HUES6 (cell line): Measurements from ENCODE around the gene VTI1A.

ENCODE experiments used
- H3K27ac ChIP-seq: 2 replicates; pipeline ENCODE4 v1.7.0; 2013; ENCODE audit warnings: low read depth, mild to moderate bottlenecking, low read length, inconsistent platforms
- H3K27me3 ChIP-seq: 2 replicates; pipeline ENCODE4 v1.6.1; 2013; ENCODE audit warnings: low read length; ENCODE audit not compliant: control insufficient read depth, insufficient read depth
- H3K36me3 ChIP-seq: 2 replicates; pipeline ENCODE4 v1.6.1; 2013; ENCODE audit warnings: low read length; ENCODE audit not compliant: control insufficient read depth, insufficient read depth
- H3K4me1 ChIP-seq: 2 replicates; pipeline ENCODE4 v1.6.1; 2013; ENCODE audit warnings: low read length; ENCODE audit not compliant: control insufficient read depth, insufficient read depth
- H3K4me3 ChIP-seq: 2 replicates; pipeline ENCODE4 v1.5.1; 2013; ENCODE audit warnings: low read depth, low read length
- H3K9ac ChIP-seq: one replicate; pipeline ENCODE4 v1.6.1; 2013; ENCODE audit warnings: mild to moderate bottlenecking, low read length
- H3K9me3 ChIP-seq: 2 replicates; pipeline ENCODE4 v1.6.1; 2013; ENCODE audit warnings: low read depth, low read length; ENCODE audit not compliant: control insufficient read depth, insufficient read depth

The VTI1A gene

DNA sequence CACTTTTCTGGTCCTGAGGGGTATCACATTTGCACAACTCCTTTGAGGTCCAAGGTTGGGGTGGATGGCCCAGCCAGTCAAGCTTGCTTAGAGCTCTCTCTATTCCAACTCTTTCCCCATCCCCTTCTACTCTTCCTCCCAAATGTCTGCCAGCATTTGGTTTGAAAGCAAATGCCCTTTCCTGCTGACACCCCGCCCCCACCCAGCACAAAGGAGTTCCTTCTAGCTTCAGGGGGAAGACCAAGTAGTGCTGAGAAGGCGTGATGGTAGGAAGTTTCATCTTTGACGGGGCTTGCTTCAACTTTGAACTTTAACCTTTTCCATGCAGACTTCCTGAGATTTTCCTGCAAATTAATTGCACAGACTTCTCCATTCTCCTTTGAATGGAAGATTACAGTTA, 365.6 kb downstream of the VTI1A start:
- H3K36me3 ChIP-seq, result no peaks in the 10 kb centered on the region
- H3K27ac ChIP-seq, result peak overlapping the region; percentile 86
- H3K4me3 ChIP-seq, result peak overlapping the region; percentile 35
- H3K9ac ChIP-seq, result peak overlapping the region; percentile 81
- H3K27me3 ChIP-seq, result no peaks in the 10 kb centered on the region
- H3K4me1 ChIP-seq, result peaks cover 74% of the 10 kb centered on the region
- H3K9me3 ChIP-seq, result no peaks in the 10 kb centered on the region

DNA sequence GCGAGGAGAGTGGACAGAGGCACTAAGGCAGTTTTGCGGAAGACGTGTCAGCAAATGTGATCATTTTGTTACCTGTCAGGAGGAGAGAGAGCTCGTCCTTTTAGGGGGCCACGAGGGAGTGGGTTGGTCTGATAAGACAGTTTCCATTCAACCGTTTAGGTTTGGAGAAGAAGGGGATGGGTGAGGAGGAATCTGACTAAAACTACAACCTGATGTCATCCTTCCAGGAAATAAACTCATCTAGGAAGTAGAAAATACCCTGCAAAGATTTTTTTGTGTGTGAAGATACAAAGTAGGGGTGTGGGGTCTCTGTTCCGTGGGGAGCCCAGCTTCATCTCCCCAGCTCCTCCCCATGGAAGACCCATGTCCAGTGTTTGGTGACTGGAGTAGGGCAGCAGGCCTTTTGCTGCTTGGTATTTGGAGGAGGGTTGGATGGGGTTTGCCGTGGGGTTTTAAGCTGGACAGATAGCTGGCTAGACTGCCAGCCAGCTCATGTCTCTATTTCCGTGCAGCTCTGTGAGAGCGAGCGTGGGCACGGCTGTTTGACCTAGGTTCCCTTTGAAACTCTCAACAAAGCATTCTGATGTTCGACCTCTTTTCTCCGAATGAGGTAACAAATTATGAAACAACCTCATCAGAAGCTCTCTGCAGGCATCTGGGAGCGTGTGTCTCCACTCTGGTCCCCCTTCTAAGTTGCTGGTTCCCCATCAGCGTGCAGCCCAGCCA, 367.0 kb downstream of the VTI1A start:
- no peak overlapping the region for H3K9ac ChIP-seq
- H3K9me3 ChIP-seq, result no peaks in the 10 kb centered on the region
- H3K27ac ChIP-seq, result no peak overlapping the region
- H3K4me3 ChIP-seq, result no peak overlapping the region
- H3K4me1 ChIP-seq, result peaks cover 73% of the 10 kb centered on the region
- H3K36me3 ChIP-seq, result no peaks in the 10 kb centered on the region
- H3K27me3 ChIP-seq, result no peaks in the 10 kb centered on the region

DNA sequence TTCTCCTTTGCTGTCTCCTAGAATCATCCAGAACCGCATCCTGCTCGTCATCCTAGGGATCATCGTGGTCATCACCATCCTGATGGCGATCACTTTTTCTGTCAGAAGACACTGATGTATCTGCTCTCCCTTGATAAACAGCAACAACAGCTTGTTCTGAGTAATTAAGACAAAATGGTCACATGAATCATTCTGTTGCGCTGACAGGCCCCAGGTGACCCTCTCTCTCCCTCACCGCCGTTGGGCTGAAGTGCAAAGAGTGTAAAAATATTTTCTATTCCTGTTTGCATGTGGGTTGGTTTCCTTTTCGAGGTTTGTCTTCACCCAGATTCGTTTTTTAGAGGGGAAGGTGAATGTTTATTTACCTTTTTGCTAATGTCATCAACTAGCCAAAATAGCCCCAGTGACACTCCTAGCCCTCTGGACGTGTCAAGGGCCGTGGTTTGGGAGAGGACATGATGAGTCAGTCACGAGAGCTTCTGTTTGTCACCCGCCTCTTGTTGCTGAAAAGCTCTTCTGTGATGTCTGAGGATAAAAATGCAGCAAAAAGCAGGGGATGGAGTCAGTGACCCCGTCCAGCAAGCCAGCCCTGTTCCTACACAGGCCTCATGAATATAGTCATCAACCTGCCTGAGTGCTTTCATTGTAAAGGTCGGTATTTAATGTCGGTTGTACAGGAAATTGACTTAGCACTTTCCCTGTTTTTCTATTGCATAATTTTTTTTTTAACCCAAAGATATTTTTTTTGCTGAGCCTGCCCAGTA, 368.4 kb downstream of the VTI1A start:
- no peak overlapping the region for H3K27ac ChIP-seq
- peaks cover 65% of the 10 kb centered on the region for H3K4me1 ChIP-seq
- peak overlapping the region; percentile 42 for H3K9ac ChIP-seq
- no peak overlapping the region for H3K4me3 ChIP-seq
- H3K36me3 ChIP-seq, result no peaks in the 10 kb centered on the region
- H3K9me3 ChIP-seq, result no peaks in the 10 kb centered on the region
- no peaks in the 10 kb centered on the region for H3K27me3 ChIP-seq

DNA sequence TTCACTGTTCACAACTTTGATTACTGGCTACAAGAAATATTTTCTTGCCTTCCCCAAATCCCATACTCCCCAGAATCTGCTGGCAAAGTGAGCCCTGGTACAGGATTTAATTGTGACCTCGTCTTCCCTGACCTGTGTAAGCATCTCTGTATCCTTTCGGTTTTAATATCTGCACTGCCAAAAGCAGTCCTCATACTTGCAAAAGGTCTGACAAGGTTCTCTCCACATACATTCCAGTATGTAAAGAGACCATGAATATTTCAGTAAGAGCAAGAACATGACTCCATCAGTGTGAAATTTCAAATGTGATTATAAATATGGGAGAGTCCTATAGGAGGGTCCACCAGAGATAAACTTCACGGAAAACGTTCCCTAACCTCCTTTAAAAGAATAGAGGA, 369.0 kb downstream of the VTI1A start:
- no peak overlapping the region for H3K27ac ChIP-seq
- H3K4me1 ChIP-seq, result peaks cover 63% of the 10 kb centered on the region
- no peaks in the 10 kb centered on the region for H3K36me3 ChIP-seq
- H3K27me3 ChIP-seq, result no peaks in the 10 kb centered on the region
- no peaks in the 10 kb centered on the region for H3K9me3 ChIP-seq
- H3K9ac ChIP-seq, result no peak overlapping the region
- no peak overlapping the region for H3K4me3 ChIP-seq

DNA sequence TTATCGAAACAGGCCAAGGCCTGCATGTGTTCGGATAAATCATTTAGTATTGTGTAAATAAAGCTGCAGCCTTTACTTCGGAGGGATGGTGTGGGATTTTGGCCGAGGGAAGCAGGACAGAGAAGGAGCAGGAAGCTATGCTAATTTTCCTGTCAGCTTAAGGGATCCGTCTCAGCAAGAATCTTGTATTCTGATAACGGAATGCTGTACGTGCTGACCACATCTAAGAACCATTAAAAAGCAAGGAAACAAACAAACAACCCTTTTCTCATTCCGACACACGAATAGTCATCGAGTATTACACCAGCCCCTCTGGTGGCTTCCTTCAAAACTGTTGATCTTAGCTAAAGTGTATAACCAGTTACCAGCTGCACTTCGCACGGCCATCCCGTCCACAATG, 369.9 kb downstream of the VTI1A start:
- H3K9me3 ChIP-seq, result no peaks in the 10 kb centered on the region
- H3K4me3 ChIP-seq, result no peak overlapping the region
- no peaks in the 10 kb centered on the region for H3K36me3 ChIP-seq
- H3K9ac ChIP-seq, result no peak overlapping the region
- peaks cover 57% of the 10 kb centered on the region for H3K4me1 ChIP-seq
- H3K27ac ChIP-seq, result no peak overlapping the region
- H3K27me3 ChIP-seq, result no peaks in the 10 kb centered on the region

DNA sequence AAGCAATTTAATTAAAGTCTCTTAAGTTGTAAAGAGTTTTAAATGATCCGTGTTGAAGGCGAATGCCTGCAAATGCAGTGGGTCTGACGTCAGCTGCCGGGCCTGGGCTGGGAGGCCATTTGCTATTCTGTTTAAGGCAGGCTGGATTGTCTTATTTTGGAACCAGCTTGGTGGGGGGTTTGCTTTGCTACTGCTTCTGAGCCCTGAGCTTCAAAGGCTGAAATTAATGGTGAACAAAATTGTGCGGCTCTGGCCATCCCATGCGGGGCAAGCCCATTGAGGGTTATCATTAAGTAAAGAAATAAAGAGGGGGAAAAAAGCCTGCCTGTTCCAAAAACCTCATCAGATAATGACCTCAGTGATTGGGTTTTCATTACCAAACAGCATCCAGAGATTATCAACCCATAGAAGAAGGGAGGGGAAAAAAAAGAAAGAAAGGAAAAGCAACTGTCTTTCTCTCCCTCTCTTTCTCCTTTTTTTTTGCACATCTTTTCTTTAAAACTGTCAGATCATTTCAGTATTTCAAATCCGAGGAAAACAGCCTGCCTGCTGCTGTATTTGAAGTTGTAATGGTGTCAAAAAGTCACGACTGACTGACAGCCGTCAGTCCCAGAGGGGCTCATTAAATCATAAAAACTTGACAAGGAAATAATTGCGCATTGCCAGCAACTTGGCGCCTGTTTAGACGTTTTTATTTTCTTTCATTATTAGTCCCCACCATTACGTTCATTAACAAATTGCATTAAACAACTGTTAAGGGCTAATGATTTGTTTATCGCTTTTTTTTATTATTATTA, 371.2 kb downstream of the VTI1A start:
- Histone ChIP-seq H3K36me3 (no peaks in the 10 kb centered on the region), H3K9me3 (no peaks in the 10 kb centered on the region), H3K27ac (no peak overlapping the region), H3K4me3 (no peak overlapping the region), H3K27me3 (no peaks in the 10 kb centered on the region), H3K4me1 (peaks cover 44% of the 10 kb centered on the region), H3K9ac (no peak overlapping the region)

DNA sequence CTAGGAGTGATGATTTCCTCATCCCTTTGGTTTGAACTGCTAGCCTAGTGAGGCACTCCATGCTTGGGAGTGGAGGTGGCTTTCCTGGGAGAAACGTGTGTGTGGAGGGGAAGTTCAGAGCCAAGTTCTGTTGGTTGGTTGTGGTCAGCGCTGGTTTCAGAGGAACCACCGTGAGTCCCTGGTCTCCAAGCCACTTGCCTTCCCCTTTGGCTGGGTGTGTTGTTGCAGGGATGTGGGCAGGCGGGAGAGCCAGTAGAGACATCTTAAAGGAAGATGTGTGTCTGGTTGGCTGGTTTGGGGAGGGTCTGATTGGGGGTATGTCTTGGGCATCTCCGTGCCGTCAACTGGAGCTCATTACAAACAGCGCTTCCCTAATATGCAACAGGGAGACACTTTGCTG, 372.2 kb downstream of the VTI1A start:
- H3K27ac ChIP-seq, result no peak overlapping the region
- peaks cover 34% of the 10 kb centered on the region for H3K4me1 ChIP-seq
- H3K4me3 ChIP-seq, result no peak overlapping the region
- H3K9me3 ChIP-seq, result no peaks in the 10 kb centered on the region
- no peak overlapping the region for H3K9ac ChIP-seq
- no peaks in the 10 kb centered on the region for H3K27me3 ChIP-seq
- H3K36me3 ChIP-seq, result no peaks in the 10 kb centered on the region

DNA sequence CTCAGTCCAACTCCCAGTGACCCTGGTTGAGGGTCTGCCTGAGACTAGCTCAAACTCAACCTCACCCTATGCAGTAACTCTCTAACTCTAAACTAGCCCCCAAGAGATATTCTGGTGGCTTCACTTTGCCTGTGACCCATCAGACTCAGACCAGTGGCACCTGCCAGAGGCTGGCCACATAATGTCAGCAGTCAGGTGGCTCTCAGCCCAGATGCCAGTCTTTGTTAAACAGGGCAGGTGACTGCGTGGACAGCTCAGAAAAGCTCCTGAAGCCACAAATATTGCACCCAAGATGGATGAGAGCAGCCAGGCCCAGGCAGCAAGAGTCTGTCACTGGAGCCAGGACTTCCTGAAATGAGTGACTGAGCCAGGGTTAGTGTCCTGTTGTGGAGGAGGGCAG, 373.3 kb downstream of the VTI1A start:
- no peaks in the 10 kb centered on the region for H3K27me3 ChIP-seq
- H3K9ac ChIP-seq, result no peak overlapping the region
- no peak overlapping the region for H3K27ac ChIP-seq
- H3K4me3 ChIP-seq, result no peak overlapping the region
- no peaks in the 10 kb centered on the region for H3K9me3 ChIP-seq
- peaks cover 24% of the 10 kb centered on the region for H3K4me1 ChIP-seq
- no peaks in the 10 kb centered on the region for H3K36me3 ChIP-seq

DNA sequence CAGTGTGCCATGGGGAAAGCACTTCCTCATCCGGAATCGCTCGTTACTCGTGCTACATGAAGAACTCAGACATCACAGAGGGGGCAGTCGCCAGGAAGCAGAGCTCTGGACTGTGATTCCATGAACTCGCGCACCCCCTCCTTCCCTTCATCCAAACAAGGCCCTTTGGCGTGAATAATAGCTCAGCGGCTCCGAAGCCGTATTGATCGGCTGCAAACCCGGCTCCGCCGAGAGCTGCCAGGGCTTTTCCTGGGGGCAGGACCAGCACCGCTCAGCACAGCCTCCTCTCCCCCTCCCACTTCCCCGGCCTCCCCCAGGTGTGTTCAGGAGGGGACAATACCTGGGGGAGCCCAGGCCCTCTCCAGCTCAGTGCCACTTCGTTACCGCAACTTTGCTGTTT, 374.0 kb downstream of the VTI1A start:
- Histone ChIP-seq H3K4me3 (no peak overlapping the region), H3K9me3 (no peaks in the 10 kb centered on the region), H3K36me3 (no peaks in the 10 kb centered on the region), H3K27ac (no peak overlapping the region), H3K4me1 (peaks cover 18% of the 10 kb centered on the region), H3K27me3 (no peaks in the 10 kb centered on the region), H3K9ac (no peak overlapping the region)

DNA sequence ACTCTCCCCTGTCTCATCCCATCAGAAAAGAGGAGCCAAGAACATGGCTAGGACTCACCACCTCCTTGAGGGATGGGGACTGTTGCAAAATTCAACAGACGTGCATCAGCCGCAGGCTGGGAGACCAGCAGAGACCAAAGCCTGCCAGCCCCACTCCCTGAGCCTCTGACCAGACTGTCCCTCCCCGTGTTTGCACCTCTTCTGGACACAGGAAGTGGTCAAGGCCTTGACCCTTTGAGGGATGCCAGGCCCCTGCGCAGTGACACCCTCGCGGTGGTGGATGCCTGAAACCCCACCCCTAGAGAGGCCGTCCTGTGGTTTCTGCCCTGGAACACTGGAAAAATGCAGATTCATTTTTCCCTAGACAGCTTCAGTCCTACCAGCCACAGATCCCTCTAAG, 374.6 kb downstream of the VTI1A start:
- H3K36me3 ChIP-seq, result no peaks in the 10 kb centered on the region
- no peaks in the 10 kb centered on the region for H3K9me3 ChIP-seq
- no peak overlapping the region for H3K27ac ChIP-seq
- H3K4me3 ChIP-seq, result no peak overlapping the region
- H3K9ac ChIP-seq, result no peak overlapping the region
- no peaks in the 10 kb centered on the region for H3K27me3 ChIP-seq
- H3K4me1 ChIP-seq, result peaks cover 12% of the 10 kb centered on the region

DNA sequence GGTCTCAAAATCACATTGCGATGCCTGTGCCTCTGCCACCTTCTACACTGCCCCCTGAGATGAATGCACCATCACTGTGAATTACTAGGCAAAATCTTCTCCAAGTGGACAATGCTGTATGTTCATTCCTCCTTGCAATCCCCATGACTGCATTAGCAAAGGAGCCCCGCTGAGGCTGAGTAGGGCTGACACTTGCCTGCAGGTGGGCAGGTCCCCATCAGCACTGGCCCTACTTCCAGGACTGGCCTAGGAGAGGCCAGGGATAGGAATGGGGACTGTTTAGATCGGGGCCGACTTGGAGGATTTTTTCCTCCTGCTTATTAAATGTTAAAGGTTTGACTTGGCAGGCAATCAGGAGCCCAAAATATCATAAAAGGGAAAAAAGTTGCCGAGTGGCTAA, 376.0 kb downstream of the VTI1A start:
- Histone ChIP-seq H3K4me3 (no peak overlapping the region), H3K27me3 (no peaks in the 10 kb centered on the region), H3K36me3 (no peaks in the 10 kb centered on the region), H3K9me3 (no peaks in the 10 kb centered on the region), H3K9ac (no peak overlapping the region), H3K27ac (no peak overlapping the region), H3K4me1 (no peaks in the 10 kb centered on the region; the same call in 1 of the 2 replicates)
